HG02571 (cell line): ENCODE data around the gene NPAS2.

Source experiments
- ATAC-seq: cut with Tn5 transposase; IDR thresholded peaks from one replicate; pipeline ENCODE4 v1.9.1; 2021; ENCODE audit warnings: mild to moderate bottlenecking, moderate library complexity; ENCODE audit not compliant: unreplicated experiment

NPAS2 gene

DNA sequence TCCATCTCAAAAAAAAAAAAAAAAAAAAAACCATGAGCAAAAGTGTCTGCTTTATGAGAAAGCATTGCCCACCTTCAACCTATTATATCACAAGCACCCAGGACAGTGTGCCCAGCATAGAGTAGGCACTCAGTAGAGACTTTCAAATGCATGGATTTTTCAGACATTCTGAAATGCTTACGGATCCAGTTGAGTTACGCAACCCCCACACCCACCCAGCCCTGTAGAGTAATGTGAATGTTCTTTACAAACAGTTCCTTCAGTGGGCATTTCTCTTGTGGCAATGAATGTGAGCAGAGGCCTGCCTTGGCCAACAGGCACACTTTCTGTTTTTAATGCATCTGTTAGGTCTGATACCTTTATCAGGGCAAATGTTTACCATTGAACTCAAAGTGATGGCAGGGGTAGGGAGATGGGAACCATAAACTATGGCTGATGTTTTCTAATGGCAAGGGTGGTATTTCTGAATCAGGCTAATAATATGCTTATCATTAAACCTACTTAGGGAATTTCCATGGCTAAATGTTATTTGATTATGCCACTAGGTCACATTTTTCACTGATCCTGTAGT is 117.1 kb downstream of the NPAS2 start:
- ATAC-seq, result no peak

- no peak for ATAC-seq
These were observed 118.4 kb downstream of the NPAS2 start for GRCh38 chr2:100938031-100939026.

DNA sequence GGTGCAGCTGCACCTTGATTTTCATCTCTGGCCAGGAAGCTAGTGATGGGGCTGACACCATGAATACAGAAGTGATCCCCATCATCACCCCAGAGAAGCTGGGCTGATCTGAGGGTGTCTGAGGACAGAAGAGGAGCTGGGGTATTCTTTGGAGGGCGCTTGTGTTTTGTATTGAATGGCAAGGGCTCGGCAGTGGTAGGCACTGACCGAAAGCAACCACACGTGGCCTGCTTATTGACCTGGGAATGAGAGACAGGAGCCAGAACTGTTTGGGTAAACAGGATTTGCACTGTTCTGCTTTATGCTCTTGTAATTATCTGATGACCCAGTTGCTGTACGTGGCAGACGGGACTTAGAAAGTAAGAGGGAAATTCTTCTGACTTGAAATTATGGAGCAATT is 119.5 kb downstream of the NPAS2 start:
- no peak for ATAC-seq

- ATAC-seq, result no peak
These were observed 120.3 kb downstream of the NPAS2 start for GRCh38 chr2:100940240-100940639.

DNA sequence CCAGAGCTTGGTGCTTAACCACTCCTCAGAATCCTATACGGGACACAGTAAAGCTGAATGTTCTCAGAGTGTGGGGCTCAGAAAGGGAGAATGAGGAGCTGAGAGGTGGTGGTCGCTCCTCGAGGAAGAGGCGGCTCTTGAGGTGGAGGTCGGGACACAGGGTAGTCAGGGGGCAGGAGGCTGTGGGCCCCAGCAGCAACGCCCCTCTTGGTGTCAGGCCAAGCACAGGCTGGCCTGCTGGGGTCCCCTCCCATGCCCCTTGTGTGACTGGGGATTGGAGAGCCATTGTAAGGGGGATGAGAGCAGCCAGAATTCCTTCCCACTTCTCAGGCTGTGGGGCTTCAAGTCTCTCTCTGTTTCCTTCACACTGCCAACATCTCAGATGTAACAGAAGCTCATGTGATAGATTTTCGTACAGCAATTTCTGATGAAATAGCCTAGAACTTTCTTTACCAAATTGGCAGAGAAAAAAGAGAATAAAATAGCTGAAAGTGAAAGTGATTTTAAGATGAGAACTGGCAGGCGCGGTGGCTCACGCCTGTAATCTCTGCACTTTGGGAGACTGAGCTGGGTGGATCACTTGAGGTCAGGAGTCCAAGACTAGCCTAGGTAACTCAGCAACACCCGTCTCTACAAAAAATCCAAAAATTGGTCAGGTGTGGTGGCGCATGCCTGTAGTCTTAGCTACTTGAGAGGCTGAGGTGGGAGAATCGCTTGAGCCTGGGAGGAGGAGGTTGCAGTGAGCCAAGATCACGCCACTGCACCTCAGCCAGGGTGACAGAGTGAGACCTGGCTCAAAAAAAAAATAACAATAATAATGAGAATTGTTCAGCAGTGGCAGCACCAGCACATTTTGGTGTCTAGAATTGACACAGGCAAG is 121.1 kb downstream of the NPAS2 start:
- no peak for ATAC-seq

DNA sequence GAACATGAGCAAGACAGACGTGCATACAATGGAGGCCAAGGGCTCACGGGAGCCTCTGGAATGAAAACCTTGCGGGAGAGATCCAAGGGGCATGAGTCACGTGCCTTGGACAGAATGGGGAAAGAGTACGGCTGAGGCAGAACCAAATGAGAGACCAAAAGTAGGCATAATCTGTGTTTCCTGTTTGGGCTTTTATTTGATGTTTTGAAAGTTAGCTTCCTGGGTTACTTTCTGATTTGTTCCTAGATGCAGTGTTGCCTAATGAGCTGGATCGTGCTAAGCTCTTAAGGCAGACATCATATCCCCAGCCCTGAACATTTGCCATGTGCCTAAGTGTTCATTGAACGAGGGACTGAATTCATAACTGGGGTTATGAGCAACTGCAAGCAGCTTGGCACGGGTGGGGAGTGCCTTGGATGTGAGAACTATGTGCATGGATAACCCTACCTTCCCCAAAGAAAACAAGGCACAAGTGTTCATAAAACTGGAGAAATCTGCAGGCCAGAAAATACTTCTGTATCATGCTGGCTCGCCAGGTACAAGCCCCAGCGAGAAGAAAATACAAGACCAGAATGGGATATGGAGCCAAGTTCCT is 121.8 kb downstream of the NPAS2 start:
- ATAC-seq, result no peak

- ATAC-seq, result no peak
These were observed 124.9 kb downstream of the NPAS2 start for GRCh38 chr2:100944617-100945432.

DNA sequence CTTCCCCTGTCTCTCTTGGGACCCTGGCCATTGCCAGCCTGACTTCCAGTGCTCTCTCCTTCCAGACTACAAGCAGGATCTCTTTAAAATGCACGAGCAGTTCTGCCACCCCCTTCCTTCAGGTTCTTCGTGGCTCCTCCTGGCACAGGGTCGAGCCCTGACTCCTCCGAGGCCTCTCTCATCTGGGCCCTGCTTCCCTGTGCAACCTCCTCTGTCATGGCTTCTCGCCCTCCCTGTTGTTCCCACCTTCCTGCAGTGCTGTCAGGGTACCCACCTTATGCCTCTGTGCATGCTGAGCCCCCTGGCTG is 125.4 kb downstream of the NPAS2 start:
- no peak for ATAC-seq

GRCh38 chr2:100945930-100946607 is 126.1 kb downstream of the NPAS2 start:
- no peak for ATAC-seq

DNA sequence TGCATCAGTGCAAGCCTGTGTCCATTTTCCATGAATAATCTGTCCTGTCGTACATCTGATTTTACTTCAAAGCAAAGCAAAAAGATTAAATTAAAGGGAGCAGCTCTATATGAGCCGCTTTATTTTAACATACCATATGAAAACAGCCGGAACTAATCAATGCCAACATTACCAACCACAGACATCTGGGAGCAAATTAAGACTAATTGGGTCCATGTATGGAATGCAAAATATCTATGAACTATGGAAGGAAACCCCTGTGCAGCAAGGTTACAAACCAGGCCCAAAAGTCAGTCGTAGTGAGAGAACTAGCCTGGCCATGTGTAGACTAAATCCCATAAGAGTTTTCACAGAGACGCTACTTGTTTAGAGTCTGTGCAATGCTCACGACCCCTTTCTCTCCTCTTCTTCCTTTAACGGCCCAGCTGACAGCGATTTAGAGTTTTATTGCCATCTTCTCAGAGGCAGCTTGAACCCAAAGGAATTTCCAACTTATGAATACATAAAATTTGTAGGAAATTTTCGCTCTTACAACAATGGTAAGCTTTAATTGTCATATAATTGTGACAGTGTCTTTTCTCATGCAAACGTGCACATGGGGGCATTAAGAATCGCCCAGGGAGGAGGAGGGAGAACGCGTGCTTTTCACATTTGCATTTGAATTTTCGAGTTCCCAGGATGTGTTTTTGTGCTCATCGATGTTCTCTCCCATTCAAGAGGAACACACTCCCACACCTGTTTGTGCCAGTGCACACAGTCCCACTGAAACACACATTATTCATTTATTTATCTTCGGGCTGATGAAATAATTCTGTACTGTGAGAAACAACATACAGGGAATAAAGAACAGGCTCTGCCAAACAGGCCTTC is 129.2 kb downstream of the NPAS2 start:
- ATAC-seq, result no peak

DNA sequence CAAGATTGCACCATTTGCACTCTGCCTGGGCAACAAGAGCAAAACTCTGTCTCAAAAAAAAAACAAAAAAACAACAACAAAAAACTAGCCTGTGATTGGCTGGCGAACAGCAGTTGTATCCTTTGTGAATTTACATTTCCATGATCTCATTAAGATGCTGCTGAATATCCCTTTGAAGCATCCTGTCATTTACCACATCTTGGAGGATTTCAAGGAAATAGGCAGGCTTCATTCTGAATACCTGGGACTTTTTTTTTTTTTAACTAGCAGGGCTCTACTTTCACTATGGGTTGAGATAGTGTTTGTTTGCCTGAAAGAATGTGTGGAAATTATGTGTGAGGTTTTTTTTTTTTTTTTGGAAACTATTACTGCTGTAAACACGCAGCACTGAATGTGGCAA is 132.6 kb downstream of the NPAS2 start:
- ATAC-seq, result no peak

DNA sequence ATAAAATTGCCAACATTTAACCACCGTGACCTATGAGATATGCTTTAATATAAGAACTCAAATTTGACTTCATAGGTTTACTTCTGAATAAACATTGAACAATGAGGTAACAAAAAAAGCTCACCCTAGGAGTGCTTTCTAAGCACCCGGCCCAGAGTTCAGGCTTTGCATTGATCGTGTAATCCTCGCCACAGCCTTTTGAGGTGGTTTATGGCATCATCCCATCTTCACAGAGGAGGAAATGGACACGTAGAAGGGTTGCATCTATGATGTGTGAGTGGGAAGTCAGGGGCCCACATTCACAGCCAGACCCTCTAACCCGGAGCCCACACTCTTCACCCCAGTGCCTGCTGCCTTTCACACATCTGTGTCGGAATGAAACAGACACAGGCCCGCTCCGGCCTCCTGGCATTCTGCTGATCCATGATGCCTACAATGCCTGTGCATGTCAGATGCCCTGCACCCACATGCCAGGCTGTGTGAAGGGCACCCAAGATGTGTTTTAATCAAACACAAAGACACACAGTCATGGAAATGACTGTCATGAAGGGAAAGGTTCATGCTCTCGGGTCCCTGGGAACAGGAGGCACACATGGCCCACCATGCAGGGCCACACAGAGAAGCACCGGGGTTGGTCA is 133.6 kb downstream of the NPAS2 start:
- no peak for ATAC-seq

GRCh38 chr2:100954044-100954420 is 134.1 kb downstream of the NPAS2 start:
- no peak for ATAC-seq

DNA sequence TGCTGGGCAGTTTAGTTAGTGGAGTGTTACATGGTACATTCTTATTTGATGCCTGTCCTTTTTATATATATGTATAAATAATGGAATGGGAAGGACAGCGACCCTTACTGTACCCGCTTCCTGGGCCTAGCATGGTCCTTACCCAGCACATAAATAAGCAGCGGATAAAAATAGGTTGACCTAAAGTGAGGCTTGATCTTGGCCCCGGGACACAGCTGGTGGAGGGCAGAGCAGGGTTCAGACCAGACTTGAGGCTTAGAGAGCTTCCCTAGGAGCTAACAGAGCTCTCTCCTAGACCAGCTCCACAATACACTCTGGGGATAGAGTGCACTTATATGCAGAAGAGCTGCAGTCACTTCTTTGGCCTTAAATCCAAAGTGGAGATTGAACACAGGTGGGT is 135.3 kb downstream of the NPAS2 start:
- ATAC-seq, result no peak

GRCh38 chr2:100956081-100956480 is 136.1 kb downstream of the NPAS2 start:
- no peak for ATAC-seq

DNA sequence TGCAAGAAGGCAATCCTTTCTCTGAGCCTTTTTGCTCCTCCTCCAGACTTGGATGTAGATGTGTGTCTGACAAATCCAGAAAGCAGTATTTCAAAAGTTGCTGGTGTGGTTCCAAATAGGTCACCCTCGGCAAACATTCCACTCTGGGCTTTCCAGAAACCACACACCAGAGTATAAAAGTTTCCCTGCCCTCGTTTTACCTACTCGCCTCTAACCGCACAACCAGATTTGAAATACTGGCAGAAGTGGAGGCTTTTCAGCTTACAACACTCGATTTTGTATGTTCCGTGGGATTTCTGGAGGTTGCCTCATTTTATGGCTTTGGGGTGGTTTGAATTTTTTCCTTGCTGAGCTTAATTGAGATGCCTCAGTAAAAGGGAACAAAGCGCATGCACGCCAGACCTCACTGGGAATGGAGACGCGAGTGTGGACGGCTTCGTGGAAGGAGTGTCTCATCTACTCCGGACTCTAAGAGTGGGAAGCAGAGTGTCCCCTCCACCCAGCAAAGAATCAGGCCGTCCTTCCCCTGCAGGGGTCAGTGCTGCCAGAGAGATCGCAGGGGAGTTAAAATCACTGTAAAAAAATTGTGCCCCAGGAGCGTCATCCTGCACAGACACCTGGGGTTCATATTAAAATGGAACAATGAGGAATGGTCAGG is 138.2 kb downstream of the NPAS2 start:
- ATAC-seq, result no peak

- ATAC-seq, result no peak
These were observed 139.4 kb downstream of the NPAS2 start for GRCh38 chr2:100959225-100959880.
